ENCODE data around the gene CST1. TPM values are rescaled to one million over a fixed set of nuclear protein-coding genes. Genes with fewer than 3 reads are reported as not detected.

Gene CST1
- total and polyA plus RNA-seq, 9 donors = 0.11 to 2.3 TPM; not detected in 7

DNA sequence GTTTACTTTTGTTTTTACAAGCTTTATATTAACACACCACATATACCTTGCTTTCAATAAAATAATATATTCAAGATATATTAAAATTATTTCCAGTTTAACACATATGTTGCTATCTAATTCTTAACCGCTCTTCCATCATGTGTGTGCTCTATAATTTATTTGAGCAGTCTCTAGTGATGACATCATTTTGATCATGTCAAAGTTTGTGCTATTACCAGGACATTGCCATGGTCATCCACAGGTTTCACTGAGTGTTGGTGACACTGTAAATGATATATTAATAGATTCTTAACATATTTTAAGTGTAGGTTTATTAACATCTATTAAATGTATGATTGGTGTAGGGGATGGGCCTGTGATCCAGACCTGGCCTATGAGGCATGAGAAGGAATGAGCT, 44.8 kb downstream of the CST1 start:
- no peaks in the 10 kb centered on the region for H3K9me3 ChIP-seq
- TF ChIP-seq, protein P1, sequence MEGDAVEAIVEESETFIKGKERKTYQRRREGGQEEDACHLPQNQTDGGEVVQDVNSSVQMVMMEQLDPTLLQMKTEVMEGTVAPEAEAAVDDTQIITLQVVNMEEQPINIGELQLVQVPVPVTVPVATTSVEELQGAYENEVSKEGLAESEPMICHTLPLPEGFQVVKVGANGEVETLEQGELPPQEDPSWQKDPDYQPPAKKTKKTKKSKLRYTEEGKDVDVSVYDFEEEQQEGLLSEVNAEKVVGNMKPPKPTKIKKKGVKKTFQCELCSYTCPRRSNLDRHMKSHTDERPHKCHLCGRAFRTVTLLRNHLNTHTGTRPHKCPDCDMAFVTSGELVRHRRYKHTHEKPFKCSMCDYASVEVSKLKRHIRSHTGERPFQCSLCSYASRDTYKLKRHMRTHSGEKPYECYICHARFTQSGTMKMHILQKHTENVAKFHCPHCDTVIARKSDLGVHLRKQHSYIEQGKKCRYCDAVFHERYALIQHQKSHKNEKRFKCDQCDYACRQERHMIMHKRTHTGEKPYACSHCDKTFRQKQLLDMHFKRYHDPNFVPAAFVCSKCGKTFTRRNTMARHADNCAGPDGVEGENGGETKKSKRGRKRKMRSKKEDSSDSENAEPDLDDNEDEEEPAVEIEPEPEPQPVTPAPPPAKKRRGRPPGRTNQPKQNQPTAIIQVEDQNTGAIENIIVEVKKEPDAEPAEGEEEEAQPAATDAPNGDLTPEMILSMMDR (IDR thresholded peaks at IDR 0.05) = no peak
- TF ChIP-seq EP300 (IDR thresholded peaks at IDR 0.05) = no peak
- no peak for TF ChIP-seq POLR2A (IDR thresholded peaks at IDR 0.05)
- H3K36me3 ChIP-seq = no peaks in the 10 kb centered on the region
- no peak overlapping the region for H3K4me3 ChIP-seq
- H3K4me1 ChIP-seq (ENCODE audit: insufficient read depth) = no peaks in the 10 kb centered on the region
- WGBS, 3 donors = 92 to 96% (median 94%) methylated on average over 1 of the region's 1 CpG
- no peak for DNase-seq
- H3K27ac ChIP-seq = no peak overlapping the region
- H3K27me3 ChIP-seq = no peaks in the 10 kb centered on the region
- intact Hi-C loops (cut with DNase I) = no loop called here

DNA sequence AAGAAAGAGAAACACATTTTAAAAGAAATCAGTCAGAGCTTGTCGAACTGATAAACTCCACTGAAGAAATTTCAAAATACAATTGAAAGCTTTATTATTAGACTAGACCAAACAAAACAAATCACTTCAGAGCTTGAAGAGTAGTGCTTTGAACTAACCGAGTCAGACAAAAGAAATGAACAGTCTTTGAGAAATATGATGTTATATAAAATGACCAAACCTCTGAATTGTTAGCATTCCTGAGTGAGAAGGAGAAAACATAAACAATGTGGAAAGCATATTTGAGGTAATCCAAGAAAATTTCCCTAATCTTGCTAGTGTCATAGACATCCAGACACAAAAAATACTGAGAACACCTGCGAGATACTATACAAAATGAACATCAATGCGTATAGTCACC, 48.7 kb downstream of the CST1 start:
- no peak overlapping the region for H3K27ac ChIP-seq
- no peaks in the 10 kb centered on the region for H3K4me1 ChIP-seq (ENCODE audit: insufficient read depth)
- H3K27me3 ChIP-seq = no peaks in the 10 kb centered on the region
- DNase-seq = no peak
- TF ChIP-seq EP300 (IDR thresholded peaks at IDR 0.05) = no peak
- TF ChIP-seq, protein P1 (IDR thresholded peaks at IDR 0.05) = no peak
- TF ChIP-seq POLR2A (IDR thresholded peaks at IDR 0.05) = no peak
- H3K9me3 ChIP-seq = no peaks in the 10 kb centered on the region
- intact Hi-C loops (cut with DNase I) = no loop called here
- H3K36me3 ChIP-seq = no peaks in the 10 kb centered on the region
- WGBS, 3 donors = 26 to 42% (median 32%) methylated on average over 4 of the region's 4 CpGs
- H3K4me3 ChIP-seq = no peak overlapping the region

DNA sequence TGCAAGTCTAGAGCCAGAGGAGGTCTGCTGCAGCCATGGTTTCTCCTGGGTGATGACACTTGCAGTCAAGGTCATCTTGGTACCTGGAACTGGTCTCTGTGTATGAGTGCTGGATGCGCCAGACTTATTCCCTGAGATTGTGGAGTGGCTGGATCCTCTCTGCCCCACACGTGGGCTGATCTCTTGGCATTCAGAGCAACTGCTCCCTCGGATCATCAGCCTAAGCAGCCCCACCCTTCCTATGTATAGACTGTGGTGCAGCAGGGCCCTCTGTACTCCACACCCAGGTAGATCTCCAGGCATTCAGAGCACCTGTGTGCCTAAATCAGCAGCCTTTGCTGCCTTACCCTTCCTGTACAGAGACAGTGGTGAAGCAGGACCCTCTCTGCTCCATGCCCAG, 49.8 kb downstream of the CST1 start:
- no peaks in the 10 kb centered on the region for H3K4me1 ChIP-seq (ENCODE audit: insufficient read depth)
- DNase-seq = no peak
- 55 to 74% (median 63%) methylated on average over 3 of the region's 3 CpGs for WGBS, 3 donors

DNA sequence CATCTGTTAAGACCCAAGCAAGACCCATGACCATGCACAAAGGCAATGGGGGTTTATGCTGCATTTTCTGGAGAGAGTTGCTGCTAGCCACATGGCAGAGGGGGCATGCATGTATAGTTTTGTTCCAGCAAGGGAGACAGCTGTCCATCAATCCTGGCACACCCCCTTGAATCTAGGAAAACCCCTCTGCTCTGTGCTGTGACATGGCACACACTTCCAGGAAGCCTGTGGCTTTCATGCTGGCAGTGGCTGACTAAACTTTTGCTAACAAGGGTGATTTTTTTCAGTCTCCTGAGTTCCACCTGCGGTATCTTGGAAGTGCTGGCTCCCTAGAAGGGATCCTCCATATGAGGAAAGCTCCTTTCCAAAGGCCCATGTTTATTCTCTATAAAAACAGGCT, 52.8 kb downstream of the CST1 start:
- WGBS, 3 donors = 0 to 92% (median 57%) methylated on average over 1 of the region's 1 CpG
- TF ChIP-seq, protein P1 (IDR thresholded peaks at IDR 0.05) = no peak
- TF ChIP-seq EP300 (IDR thresholded peaks at IDR 0.05) = no peak
- TF ChIP-seq POLR2A (IDR thresholded peaks at IDR 0.05) = no peak
- H3K4me1 ChIP-seq (ENCODE audit: insufficient read depth) = no peaks in the 10 kb centered on the region
- no peaks in the 10 kb centered on the region for H3K9me3 ChIP-seq
- no peaks in the 10 kb centered on the region for H3K36me3 ChIP-seq
- no peak overlapping the region for H3K4me3 ChIP-seq
- DNase-seq = no peak
- H3K27ac ChIP-seq = no peak overlapping the region
- H3K27me3 ChIP-seq = no peaks in the 10 kb centered on the region
- intact Hi-C loops (cut with DNase I) = no loop called here

More for the DNA sequence above, 49.8 kb downstream of the CST1 start:
- no peaks in the 10 kb centered on the region for H3K27me3 ChIP-seq
- intact Hi-C loops (cut with DNase I) = no loop called here
- no peak overlapping the region for H3K27ac ChIP-seq
- no peak overlapping the region for H3K4me3 ChIP-seq
- no peaks in the 10 kb centered on the region for H3K9me3 ChIP-seq
- TF ChIP-seq, protein P1 (IDR thresholded peaks at IDR 0.05) = no peak
- TF ChIP-seq POLR2A (IDR thresholded peaks at IDR 0.05) = no peak
- no peak for TF ChIP-seq EP300 (IDR thresholded peaks at IDR 0.05)
- H3K36me3 ChIP-seq = no peaks in the 10 kb centered on the region

Small RNAs within 50 kb of the gene (small RNA-seq; reads per million reads assigned to genes)
- gene CST2P1 = not detected

Other genes starting within 250 kb of the CST1 start
- not detected for gene CST9L, start 182.5 kb downstream of the CST1 start, total RNA-seq
- gene CST9L, start 182.5 kb downstream of the CST1 start, polyA plus RNA-seq = not detected
- not detected for gene CST9, start 145.0 kb downstream of the CST1 start, total RNA-seq
- not detected for gene CST9, start 145.0 kb downstream of the CST1 start, polyA plus RNA-seq
- gene CST3, start 113.0 kb downstream of the CST1 start, total RNA-seq = 100 to 1,000 TPM; 317 to 889 (median 588) TPM
- 100 to 1,000 TPM; 352 to 404 TPM for gene CST3, start 113.0 kb downstream of the CST1 start, polyA plus RNA-seq
- gene CST4, start 61.9 kb downstream of the CST1 start, total RNA-seq = not detected
- gene CST4, start 61.9 kb downstream of the CST1 start, polyA plus RNA-seq = not detected
- not detected for gene CST2, start 75.8 kb upstream of the CST1 start, total RNA-seq
- under 1 TPM in 1 of 2 donors, not detected in 1; 0.28 TPM for gene CST2, start 75.8 kb upstream of the CST1 start, polyA plus RNA-seq
- gene CST5, start 128.8 kb upstream of the CST1 start, total RNA-seq = not detected
- gene CST5, start 128.8 kb upstream of the CST1 start, polyA plus RNA-seq = not detected
- gene GGTLC1, start 237.8 kb upstream of the CST1 start, total RNA-seq = not detected
- gene GGTLC1, start 237.8 kb upstream of the CST1 start, polyA plus RNA-seq = not detected